Activated CD8-positive, alpha-beta memory T cell treated with anti-CD3 and anti-CD28 coated beads, Interleukin-2, amount 50 U/mL, for 48 hours (primary cell): ENCODE data around the gene ZSCAN22.
"Not testable (repeated sequence)": the region's sequence is repeated elsewhere in the genome, so short reads cannot be mapped to it uniquely, and the experiment has no call there.

Experiments used
- DNase-seq: peaks from one replicate; pipeline ENCODE4 v3.0.0-alpha.2; 2020

Gene ZSCAN22

GRCh38 chr19:58319241-58319640 is 7.6 kb upstream of the ZSCAN22 start:
- no peak for DNase-seq

DNA sequence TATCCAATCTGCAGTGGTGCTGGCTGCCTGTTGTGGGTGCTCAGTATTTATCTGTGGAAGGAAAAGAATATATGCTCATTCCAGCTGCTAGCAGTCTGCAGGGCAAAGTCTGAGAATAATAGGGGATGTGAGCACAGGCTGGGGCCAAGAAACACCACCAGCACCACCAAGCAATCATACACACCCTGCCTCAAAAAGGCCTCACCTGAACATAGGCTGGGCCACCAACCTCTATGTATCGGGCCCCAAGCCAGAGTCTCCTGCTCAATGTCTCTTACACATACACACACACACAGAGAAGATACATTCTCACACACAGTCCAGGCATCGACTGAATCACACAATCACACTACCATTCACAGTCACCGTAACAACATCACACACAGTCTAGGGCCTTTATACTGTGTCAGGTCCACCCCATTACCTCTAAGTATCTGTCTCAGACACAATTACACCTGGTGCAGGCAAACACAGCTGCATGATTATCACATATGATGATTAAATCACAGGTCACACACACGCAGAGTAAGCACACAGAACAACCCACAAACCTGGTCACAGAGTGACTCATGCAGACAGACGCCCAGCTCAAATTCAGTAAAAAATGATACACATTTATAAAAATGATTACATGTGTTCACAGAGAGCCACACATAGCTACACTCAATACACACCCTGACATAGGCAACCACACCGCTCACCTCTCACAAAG is 1.3 kb upstream of the ZSCAN22 start:
- DNase-seq = no peak

DNA sequence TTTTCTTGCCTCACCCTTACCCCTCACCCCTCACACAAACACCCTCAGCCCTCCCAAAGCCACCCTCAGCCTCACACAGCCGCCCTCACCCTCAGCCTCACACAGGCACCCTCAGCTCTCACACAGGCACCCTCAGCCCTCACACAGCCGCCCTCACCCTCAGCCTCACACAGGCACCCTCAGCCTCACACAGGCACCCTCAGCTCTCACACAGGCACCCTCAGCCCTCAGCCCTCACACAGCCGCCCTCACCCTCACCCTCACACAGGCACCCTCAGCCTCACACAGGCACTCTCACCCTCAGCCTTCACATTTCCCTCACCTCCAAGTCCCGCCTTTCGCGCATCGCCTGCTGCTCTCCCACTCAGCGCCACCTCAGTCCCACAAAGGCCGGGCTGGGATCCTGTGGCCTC is 287 bp upstream of the ZSCAN22 start:
- DNase-seq = no peak

GRCh38 chr19:58328999-58329398 is 2.2 kb downstream of the ZSCAN22 start:
- no peak for DNase-seq

GRCh38 chr19:58330458-58330857 is 3.7 kb downstream of the ZSCAN22 start:
- no peak for DNase-seq

DNA sequence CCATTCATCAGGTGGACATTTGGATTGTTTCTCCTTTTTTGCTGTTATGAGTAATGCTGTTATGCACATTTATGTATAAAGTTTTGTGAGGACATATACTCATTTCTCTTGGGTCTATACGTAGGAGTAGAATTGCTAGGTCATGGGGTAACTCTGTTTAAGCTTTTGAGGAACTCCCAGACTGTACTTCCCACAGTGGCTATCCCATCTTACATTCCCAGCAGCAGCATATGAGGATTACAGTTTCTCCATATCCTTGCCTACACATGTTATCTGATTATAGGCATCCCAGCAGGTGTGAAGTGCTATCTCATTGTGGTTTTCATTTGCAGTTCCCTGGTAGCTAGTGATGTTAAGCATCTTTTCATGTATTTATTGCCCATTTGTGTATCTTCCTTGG is 5.9 kb downstream of the ZSCAN22 start:
- DNase-seq = no peak

DNA sequence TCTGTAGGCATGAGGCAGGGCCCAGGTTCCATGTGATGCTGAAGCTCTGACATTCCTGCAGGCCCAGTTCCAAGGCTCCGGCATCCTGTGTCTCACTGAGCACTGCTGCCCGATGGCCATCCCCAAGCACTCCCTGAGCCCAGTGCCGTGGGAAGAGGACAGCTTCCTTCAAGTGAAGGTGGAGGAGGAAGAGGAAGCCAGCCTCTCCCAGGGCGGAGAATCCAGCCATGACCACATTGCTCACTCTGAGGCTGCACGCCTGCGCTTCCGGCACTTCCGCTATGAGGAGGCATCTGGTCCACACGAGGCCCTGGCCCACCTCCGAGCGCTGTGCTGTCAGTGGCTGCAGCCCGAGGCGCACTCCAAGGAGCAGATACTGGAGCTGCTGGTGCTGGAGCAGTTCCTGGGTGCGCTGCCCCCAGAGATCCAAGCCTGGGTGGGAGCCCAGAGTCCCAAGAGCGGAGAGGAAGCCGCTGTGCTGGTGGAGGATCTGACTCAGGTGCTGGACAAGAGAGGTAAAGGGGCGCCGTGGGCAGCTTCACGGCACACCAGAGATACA is 8.0 kb downstream of the ZSCAN22 start:
- no peak for DNase-seq

GRCh38 chr19:58335630-58336029 is 8.8 kb downstream of the ZSCAN22 start:
- DNase-seq = no peak

GRCh38 chr19:58336216-58336615 is 9.4 kb downstream of the ZSCAN22 start:
- DNase-seq = no peak

DNA sequence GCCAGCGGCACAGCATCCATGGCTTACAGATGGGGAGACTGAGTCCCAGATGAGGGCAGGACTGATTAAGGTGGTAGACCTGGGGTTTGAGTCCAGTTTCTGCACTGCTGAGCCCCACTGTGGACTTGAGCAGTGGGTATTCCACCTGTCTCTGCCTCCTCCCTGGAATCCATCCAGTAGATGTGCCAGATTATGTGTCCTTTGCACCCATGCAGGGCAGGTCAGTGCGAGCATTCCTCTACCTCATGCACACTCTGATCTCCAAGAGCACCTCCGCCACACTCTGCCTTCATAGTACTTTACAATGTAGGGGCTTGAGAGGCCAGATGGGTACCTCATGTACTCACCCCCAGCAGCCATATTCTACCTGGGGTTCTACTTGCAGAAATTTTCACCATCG is 10.0 kb downstream of the ZSCAN22 start:
- no peak for DNase-seq

GRCh38 chr19:58338336-58338735 is 11.5 kb downstream of the ZSCAN22 start:
- DNase-seq = no peak

DNA sequence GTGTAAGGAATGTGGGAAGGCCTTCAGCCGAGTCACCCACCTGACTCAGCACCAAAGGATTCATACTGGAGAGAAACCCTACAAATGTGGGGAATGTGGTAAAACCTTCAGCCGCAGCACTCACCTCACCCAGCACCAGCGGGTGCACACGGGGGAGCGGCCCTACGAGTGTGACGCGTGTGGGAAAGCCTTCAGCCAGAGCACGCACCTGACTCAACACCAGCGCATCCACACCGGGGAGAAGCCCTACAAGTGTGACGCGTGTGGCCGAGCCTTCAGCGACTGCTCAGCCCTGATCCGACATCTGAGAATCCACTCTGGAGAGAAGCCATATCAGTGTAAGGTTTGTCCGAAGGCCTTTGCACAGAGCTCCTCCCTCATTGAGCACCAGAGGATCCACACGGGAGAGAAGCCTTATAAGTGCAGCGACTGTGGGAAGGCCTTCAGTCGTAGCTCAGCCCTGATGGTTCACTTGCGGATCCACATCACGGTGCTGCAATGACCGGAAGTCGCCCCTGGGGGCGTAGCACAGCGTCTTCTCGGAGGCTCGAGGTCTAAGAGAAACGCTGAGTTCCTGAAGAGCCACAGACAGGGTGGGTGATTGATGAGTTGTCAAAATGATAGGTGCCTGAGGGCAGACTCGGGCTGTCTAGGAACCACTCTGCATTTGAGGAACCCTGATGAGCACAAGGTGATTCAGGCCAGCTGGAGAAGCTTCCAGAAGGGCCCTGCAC is 12.2 kb downstream of the ZSCAN22 start:
- DNase-seq = no peak

- no peak for DNase-seq
Observed at GRCh38 chr19:58345558-58345957, 18.8 kb downstream of the ZSCAN22 start.

GRCh38 chr19:58346961-58347929 is 20.5 kb downstream of the ZSCAN22 start:
- peak; percentile 87 for DNase-seq

DNA sequence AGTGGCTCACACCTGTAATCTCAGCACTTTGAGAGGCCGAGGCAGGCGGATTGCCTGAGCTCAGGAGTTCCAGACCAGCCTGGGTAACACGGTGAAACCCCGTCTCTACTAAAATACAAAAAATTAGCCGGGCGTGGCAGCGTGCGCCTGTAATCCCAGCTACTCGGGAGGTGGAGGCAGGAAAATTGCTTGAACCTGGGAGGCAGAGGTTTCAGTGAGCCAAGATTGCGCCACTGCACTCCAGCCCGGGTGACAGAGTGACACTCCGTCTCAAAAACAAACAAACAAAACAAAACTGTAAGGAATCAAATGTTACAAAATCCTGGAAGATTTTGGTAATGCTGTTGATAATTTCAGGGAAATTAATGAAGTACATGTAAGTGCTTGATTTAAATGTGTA is 21.3 kb downstream of the ZSCAN22 start:
- not testable (repeated sequence) for DNase-seq

DNA sequence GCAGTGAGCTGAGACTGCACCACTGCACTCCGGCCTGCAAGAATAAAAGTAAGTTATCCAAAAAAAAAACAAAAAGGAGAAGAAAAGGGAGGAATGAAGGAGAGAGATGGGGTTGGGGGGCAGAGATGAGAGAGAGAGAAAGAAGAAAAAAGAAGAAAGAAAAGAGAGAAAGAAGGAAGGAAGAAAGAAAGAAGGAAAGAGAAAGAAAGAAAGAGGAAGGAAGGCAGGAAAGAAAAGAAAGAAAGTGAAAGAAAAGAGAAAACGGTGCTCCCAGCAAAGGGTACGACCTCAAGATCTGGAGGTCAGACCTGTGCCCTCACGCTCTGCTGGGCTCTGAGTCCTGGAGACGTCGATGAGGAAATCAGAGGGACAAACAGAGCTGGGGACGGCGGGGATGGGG is 22.8 kb downstream of the ZSCAN22 start:
- no peak for DNase-seq

GRCh38 chr19:58350001-58350861 is 23.4 kb downstream of the ZSCAN22 start:
- DNase-seq = no peak

- no peak for DNase-seq
Observed at GRCh38 chr19:58350871-58351557, 24.2 kb downstream of the ZSCAN22 start.

GRCh38 chr19:58351558-58351878 is 24.7 kb downstream of the ZSCAN22 start:
- DNase-seq = no peak

- no peak for DNase-seq
Observed at GRCh38 chr19:58351990-58352755, 25.4 kb downstream of the ZSCAN22 start.
